GM18498 (cell line): Measurements from ENCODE around the gene DNAAF8.
"Not testable (repeated sequence)": the region's sequence is repeated elsewhere in the genome, so short reads cannot be mapped to it uniquely, and the experiment has no call there.

Source experiments
- ATAC-seq: cut with Tn5 transposase; IDR thresholded peaks from one replicate; pipeline ENCODE4 v1.9.1; 2021; ENCODE audit warnings: mild to moderate bottlenecking, moderate library complexity; ENCODE audit not compliant: unreplicated experiment

Gene DNAAF8

DNA sequence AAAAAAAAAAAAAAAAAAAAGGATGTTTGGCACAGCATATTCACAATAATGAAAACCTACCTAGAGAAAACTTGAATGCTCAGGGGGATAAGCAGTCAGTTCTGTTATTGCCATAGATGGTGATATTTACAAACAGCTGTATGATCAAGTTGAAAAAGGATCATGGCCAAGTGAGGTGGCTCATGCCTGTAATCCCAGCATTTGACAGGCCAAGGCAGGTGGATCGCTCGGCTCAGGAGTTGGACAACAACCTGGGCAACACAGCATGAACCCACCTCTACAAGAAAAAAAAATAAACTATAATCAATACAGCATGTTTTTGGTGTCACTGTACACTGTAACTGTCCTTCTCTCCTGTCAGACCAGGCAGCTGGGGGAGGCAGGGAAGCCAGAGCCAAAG is 19.3 kb upstream of the DNAAF8 start:
- ATAC-seq = no peak

DNA sequence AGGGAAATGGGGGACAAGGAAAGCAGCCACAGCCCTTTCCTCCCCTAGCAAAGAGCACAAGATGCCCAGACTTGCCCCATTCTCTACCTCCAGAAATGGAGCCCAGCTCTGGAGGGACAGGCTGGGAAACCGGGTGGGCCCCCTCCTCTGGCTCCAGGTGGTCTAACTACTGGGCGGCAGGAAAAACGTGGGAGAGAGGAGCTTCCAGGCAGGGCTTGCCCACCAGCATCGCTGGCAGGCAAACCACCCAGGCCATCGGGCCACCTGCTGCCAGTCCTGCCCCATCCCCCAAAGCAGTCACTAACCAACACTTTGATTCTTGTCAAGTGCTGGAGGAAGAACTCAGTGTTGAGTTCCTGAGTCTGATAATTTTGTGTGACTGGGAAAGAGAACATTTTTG is 15.9 kb upstream of the DNAAF8 start:
- no peak for ATAC-seq

DNA sequence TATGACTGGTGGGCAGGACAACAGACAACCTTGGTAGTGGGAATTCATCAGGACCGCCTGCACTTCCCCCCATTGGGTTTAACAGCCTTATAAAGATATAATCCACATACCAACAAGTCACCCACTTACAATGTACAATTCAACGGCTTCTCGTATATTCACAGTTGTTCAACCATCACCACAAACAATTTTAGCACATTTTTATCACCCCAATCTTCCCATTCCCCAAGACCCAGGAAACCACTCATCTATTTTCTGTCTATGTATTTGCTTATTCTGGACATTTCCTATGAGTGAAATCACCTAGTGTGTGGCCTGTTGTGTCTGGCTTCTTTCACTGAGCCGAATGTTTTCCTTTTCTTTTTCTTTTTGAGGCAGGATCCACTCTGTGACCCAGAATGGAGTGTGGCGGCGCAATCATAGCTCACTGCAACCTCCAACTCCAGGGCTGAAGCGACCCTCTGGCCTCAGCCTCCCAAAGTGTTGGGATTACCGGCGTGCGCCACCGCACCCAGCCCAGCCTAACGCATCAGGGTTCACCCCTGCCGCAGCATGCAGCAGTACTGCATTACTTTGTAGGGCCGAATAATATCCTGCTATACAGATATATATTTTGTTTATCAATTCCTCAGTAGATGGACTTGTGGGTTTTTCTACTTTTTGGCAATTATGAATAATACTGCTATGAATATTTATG is 11.1 kb upstream of the DNAAF8 start:
- ATAC-seq = no peak

DNA sequence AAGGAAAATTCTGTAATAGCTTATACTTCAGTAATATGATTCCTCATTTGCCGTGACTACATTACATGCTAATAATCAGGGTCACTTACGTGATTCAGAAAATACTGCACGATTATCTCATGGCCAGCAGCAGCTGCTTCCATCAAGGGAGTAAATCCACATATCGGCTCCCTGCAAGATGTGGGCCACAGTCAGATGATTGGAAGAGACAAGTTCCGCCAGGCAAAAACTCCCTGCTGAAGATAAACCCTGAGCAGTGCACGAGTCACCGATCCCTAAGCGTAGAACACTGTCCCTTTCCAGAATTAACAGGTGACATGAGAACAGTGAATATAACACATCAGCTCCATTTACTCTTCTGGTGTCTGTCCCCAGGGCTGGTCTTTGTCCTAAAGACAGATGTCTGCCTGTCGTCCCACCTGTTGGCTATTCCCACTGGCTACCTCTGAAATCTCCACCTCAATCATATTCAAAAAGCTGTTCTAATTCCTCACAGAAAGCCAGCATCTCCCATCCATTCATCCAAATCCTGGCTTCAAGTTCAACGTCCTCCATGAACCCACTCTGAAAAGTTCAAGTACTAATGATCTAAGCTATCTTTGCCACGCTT is 9.6 kb upstream of the DNAAF8 start:
- ATAC-seq = no peak

DNA sequence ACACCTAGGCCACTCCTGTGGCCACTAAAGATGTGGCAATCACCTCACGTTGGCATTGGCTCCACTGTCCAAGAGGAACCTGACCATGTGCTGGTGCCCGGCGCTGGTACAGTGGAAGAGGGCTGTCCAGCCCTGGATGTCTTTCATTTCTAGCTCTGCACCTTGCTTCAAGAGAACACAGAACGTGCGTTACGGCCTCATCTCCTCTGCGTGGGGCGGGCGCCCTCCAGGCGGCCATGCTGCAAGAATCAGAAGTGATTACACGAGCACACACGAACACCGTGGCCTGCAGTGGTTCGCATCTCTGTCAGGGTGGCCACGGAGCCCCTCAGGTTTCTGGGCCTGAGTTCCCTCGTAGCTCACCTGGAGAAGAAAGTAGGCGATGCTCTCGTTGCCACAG is 7.7 kb upstream of the DNAAF8 start:
- ATAC-seq = no peak

DNA sequence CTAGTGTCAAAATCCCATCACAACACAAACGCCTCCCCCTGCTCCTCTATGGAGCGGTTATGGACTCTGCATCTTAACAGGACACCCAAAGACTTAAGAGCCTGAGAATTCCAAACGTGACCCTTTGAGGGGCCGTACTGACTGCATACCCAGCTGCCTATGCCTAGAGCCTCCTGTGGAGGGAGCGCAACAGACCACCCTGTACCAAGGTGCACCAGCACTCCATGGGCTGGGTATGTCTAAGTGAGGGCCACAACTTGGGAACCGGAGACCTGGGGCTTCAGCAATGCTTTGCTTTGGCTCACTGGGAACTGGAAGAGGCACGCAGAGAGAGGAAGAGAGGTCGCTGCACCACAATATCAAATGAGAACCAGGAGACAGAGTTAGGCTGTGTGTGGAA is 5.7 kb upstream of the DNAAF8 start:
- ATAC-seq = no peak

DNA sequence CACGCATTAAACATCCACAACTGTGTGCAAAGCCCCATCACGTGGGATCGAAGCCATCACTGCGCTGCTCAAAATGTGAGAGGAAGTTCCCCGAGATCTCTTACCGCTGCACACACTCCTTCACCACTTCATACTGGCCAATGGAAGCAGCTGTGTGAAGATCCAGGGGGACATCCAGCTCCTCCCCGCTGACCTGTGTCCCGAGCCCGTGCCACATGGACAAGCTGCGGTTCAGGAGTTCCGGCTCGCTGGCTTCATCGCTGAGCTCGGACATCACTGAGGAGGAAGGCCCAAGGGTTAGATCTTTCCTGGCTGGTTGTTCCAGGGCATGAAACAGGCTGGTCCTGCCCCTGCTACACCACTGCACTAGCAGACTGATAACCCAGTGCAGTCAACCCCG is 4.5 kb upstream of the DNAAF8 start:
- ATAC-seq = no peak

DNA sequence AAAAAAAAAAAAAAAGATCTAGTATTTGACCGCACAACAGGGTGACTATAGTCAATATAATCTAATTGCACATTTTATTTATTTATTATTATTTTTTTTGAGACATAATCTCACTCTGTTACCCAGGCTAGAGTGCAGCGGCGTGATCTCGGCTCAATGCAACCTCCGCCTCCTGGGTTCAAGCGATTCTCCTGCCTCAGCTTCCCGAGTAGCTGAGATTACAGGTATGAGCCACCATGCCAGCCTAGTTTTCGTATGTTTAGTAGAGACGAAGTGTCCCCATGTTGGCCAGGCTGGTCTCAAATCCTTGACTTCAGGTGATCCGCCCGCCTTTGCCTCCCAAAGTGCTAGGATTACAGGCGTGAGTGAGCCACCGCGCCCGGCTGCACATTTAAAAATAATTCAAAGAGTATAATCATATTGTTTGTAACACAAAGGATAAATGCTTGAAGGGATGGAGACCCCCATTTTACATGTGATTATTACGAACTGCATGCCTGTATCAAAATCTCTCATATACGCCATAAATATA is 1.1 kb upstream of the DNAAF8 start:
- no peak for ATAC-seq

DNA sequence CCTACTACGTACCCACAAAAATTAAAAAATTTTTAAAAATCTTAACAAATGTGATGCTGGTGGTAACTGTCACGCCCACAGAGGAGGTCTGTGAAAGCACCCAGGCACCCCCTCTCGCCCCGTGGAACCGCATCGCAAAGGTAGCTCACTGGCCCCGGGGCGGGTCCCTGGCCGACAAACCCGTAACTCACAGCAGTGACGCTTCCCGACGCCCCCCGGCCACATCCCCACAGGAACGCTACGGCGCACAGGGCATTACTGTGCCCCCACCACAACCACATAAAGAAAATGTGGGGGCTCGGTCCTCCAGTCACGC is 632 bp upstream of the DNAAF8 start:
- peak; percentile 4 for ATAC-seq

DNA sequence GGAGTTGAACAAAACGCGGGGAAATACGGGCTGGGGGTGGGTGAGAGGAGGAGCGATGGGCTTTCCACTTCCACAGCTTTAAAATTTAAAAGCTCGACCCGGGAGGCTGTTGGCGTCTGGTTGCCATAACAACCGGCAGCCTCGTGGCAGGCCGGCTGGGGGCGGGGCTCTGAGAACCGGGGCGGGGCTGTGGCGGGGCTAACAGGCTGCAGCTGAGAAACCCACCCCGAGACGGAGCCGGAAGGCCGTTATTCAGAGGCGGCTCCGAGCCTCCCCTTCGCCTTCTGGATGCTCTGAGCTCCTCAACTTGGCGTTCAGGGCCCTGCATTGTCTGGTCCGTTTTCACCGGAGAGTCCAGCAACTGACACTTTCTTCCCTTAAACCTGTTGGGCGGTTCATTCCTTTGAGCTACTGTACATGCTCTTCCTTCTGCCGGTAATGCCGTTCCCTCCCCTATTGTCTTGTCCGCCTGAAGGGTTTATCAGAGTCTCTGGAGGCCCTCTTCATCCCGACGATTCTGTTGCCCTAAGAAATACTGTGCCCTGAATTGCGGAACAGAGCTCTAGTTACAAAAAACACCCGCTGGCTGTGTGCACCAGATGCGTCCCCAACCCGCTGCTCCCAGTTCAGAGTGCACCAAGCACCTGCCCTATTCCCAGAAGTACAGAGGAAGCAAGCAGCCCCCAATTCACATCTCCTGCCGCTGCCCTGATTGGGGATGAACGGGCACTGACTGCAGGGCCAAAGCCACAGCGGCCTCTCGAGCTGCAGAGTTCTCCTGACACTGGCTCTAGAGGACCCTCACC is 596 bp downstream of the DNAAF8 start:
- peak; percentile 72 for ATAC-seq

DNA sequence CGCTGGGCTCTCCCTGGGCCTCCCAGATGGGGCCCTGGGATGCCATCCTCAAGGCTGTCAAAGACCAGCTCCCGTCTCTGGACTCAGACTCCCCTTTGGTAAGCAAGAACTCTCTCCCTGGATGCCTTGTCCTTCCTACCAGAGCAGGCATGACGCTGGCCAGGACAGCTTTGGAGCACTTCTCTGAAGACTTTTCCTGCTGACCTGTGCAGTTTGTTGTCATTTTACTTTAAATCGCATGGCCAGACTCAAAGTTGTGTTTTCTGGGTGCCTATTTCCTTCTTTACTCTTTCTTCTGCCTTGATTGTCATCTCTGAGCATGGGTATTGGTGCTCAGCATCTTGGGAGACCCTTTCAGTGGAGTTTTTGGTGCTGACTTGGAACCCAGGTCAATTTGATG is 2.2 kb downstream of the DNAAF8 start:
- no peak for ATAC-seq

DNA sequence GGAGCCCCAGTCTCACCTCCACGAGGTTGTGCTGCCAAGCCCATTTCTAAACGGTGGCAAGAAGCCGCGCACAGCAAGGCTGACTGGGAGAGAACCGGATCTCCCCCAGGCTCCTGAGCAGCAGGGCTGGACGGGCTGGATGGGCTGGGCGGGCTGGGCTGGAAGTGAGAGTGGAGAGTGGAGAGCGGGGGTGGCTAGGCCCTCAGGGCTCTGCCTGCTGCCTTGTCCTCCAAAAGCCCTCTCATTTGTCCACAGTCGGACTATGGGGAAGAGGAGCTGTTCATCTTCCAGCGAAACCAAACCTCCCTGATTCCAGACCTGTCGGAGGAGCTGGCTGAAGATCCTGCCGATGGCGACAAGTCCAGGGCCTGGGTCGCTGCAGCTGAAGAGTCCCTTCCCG is 3.2 kb downstream of the DNAAF8 start:
- ATAC-seq = no peak

DNA sequence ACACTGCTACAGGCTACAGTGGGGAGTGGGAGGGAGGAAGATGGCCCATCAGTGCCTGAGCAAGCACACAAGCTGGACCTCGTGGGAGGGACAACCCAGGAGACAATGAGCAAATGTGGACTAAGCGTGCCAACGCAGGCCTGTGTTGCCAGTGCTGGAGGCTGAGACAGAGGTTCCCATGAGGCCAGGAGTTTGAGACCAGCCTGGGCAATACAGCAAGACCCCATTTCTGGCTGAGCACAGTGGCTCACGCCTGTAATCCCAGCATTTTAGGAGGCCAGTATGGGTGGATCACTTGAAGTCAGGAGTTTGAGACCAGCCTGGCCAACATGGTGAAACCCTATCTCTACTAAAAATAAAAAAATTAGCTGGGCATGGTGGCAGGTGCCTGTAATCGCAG is 4.0 kb downstream of the DNAAF8 start:
- not testable (repeated sequence) for ATAC-seq

DNA sequence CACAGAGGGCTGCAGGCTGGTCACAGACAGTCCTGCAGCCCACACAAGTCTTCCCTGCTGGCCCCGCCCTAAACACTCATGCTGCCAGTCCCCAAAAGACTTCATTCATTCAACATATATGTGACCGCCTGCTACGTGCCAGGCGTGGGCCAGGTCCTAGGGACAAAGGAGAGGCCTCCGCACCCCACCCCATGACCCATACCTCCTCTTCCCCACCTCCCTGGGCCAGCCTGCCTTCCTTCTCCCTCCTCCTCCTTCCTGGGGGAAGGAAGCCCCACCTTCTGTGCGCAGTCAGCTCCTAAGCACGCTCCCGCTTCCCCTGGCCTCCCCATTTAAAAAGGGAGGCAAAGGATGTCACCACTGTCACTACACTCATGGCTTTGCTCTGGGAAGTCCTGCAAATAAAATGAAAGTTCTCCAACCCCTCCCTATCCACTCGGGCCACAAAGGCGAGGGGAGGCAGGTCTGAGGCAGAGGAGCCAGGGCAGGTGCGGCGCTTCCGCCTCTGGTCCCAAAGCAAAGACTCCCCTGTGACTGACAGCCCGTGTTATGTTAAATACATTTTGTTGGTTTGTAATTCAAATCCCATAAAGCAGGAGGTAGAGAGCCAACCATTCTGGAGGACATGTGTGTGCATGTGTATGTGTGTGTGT is 9.0 kb downstream of the DNAAF8 start:
- no peak for ATAC-seq

DNA sequence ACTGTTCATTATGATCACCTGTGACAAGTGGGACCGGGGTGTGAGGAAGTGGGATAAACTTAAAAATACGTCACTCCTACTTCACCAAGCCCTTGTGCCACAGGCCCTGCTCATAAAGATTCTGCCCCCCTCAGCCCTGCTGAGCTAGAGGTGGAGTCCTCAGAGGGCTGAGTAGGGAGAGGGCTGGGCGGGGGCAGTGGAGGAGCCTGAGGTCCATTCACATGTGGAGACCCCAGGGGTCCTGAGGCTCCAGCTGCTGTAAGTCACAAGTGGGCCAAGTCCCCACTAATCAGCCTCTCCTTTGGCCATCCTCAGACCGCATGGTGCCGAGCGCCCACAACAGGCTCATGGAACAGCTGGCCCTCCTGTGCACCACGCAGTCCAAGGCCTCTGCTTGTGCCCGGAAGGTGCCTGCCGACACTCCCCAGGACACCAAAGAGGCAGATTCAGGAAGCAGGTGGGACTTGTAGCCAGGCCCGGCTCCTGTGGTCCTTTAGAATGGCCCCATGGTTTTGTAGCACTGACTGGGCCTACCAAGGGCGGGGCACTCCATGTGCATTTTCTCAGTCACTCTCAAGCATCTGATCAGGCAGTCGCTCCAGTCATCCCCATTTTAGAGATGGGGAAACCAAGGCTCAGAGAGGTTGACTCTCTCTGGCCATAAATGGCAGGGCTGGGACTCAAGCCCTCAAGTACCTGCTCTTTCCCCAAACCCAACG is 10.4 kb downstream of the DNAAF8 start:
- no peak for ATAC-seq

DNA sequence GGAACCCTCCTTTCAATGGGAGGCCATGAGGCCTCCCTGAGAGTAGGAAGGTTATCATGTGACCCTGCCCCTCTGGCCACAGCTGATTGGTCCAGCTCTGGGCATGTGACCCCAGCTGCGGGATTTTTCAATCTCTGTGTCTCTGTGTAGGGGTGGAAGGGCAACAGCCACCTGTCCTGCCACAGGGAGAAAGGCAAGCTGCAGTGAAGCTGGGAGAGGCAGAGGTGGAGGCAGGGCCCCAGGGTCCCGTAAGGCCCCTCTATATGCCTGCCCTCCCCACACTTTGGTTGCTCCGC is 10.9 kb downstream of the DNAAF8 start:
- no peak for ATAC-seq

DNA sequence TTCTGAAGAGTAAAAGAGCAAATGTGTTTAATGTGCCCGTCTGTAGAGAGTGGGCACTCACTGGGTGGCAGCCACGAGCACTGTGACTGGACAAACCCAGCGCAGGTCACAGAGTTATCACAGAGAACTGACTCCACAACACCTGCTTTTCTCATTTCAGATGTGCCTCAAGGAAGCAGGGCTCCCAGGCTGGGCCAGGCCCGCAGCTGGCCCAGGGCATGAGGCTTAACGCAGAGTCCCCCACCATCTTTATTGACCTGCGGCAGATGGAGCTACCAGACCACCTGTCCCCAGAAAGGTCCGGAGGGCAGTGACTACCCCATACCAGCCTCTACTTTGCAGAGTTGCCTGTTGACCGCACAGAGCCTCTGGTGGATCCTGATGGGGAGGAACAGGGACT is 11.9 kb downstream of the DNAAF8 start:
- no peak for ATAC-seq

DNA sequence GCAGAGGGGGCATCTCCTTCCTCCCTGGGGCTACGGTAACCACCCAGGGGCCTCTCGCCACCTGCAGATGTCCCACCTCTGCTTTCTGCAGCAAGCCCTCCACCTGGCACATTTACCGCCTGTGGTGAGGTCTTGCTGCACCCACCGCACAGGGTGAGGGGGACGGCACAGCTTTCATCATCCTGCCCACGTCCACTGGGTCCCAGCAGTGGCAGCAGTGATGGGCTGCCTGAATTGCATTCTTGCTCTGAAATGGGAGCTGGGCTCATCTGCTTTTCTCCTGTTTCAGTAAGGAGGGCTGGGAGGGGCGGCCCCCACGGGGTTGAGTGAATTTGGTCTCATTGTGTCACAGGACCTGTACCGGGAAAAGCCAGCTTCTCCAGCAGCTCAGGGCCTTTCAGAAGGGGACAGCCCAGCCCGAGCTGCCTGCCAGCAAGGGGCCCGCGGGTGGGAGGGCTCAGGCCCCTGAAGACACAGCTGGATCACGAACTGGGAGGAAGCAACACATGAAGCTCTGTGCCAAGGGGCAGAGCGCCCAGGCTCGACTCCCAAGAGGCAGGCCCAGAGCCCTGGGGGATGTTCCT is 12.7 kb downstream of the DNAAF8 start:
- ATAC-seq = no peak

DNA sequence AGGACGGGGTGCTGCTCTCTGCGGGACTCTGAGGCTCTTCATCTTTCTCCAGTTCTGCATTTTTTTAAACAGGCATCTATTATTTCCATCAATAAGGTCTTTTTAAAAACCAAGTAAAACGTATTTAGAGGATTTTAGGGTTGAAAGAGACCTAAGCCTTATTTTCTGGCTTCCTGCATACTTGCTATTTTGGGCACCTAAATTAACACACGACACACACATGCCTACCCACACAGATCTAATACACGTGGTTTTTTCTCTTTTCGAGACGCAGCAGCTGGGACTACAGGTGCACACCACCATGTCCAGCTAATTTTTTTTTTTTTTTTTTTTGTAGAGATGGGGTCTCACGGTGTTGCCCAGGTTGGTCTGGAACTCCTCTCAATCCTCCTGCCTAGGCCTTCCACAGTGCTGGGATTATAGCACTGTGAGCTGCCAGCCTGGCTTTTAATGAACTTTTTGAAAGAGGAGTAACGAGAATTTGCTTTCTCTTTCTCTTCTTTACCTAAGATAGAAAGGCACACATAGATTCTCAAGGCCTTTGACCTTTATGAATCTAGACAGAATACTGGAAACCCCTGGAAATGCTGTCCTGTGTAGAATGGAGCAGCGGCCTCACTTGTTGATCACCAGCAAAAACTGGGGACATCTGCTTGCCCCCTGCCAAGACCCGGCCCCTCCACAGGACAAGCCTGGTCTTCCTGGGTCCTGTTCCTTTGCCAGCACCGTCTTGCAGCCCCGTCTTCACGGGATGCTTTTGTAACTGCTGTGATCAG is 13.8 kb downstream of the DNAAF8 start:
- ATAC-seq = peak; percentile 41
